ENCODE results near the gene TSN.

- TF ChIP-seq EZH2 (IDR thresholded peaks at IDR 0.05; ENCODE audit: borderline replicate concordance, insufficient read depth, low read length, poor library complexity, severe bottlenecking) (no peak), CTCF (IDR thresholded peaks at IDR 0.05; ENCODE audit: poor library complexity, severe bottlenecking) (no peak), RAD21 (conservative IDR thresholded peaks at IDR 0.05) (no peak), REST (IDR thresholded peaks at IDR 0.05; ENCODE audit: borderline replicate concordance) (no peak), EP300 (conservative IDR thresholded peaks at IDR 0.05; ENCODE audit: poor library complexity, severe bottlenecking) (no peak), POLR2AphosphoS5 (IDR thresholded peaks at IDR 0.05) (no peak), SMC3 (conservative IDR thresholded peaks at IDR 0.05; ENCODE audit: poor library complexity) (no peak), TAF1 (IDR thresholded peaks at IDR 0.05; ENCODE audit: low read depth) (no peak)
Measured at GRCh38 chr2:121804997-121805765, 49.7 kb downstream of the TSN start.
